Natural killer cell (primary cell): Measurements from ENCODE around the gene TELO2. TPM values are rescaled to one million over a fixed set of nuclear protein-coding genes. Genes with fewer than 3 reads are reported as not detected.

Experiments
- ATAC-seq, 3 donors: fragments of 150-1000 bp in 2 of 3; fragments of 200-7000 bp in 1 of 3; cut with Tn5 transposase; 1 replicate in 1 of 3; 2 replicates in 2 of 3; pipeline ENCODE4 v1.10.0; 2021; ENCODE audit warnings: mild to moderate bottlenecking in 2 of 3, moderate library complexity in 2 of 3
- DNase-seq, 2 donors: peaks; one replicate each; pipeline versions ENCODE4 v3.0.0 to v3.0.0-alpha.2; 2013 to 2021; ENCODE audit warnings: mixed read lengths in 1 of 2
- H3K27ac ChIP-seq: one replicate; pipeline ENCODE4 v1.5.1; 2013; ENCODE audit warnings: mild to moderate bottlenecking, low read length
- H3K27me3 ChIP-seq: one replicate; pipeline ENCODE4 v1.6.1; 2013; ENCODE audit warnings: low read length; ENCODE audit not compliant: control insufficient read depth, insufficient read depth
- H3K36me3 ChIP-seq: one replicate; pipeline ENCODE4 v1.6.1; 2013; ENCODE audit warnings: low read length; ENCODE audit not compliant: control insufficient read depth, insufficient read depth
- H3K4me1 ChIP-seq: one replicate; pipeline ENCODE4 v1.6.1; 2013; ENCODE audit warnings: low read length; ENCODE audit not compliant: control insufficient read depth, insufficient read depth
- H3K4me3 ChIP-seq: one replicate; pipeline ENCODE4 v1.5.1; 2013; ENCODE audit warnings: low read length
- H3K9me3 ChIP-seq: one replicate; pipeline ENCODE4 v1.6.1; 2013; ENCODE audit warnings: low read length; ENCODE audit not compliant: control insufficient read depth, insufficient read depth
- H3K27ac Mint-ChIP-seq, 2 donors: one replicate each; pipeline ENCODE4 v1.8.0; 2022; ENCODE audit warnings: mild to moderate bottlenecking in 2 of 2, mixed read lengths in 2 of 2, moderate library complexity in 1 of 2
- H3K27me3 Mint-ChIP-seq, 2 donors: one replicate each; pipeline ENCODE4 v1.8.0; 2022; ENCODE audit warnings: low read depth in 2 of 2, mixed read lengths in 2 of 2
- H3K36me3 Mint-ChIP-seq: one replicate; pipeline ENCODE4 v1.8.0; 2022; ENCODE audit warnings: mixed read lengths
- H3K4me1 Mint-ChIP-seq, 2 donors: one replicate each; pipeline ENCODE4 v1.8.0; 2022; ENCODE audit warnings: mixed read lengths in 2 of 2
- H3K4me3 Mint-ChIP-seq: one replicate; pipeline ENCODE4 v1.8.0; 2022; ENCODE audit warnings: mild to moderate bottlenecking, moderate library complexity, mixed read lengths
- H3K9me3 Mint-ChIP-seq, 2 donors: one replicate each; pipeline ENCODE4 v1.8.0; 2022; ENCODE audit warnings: mixed read lengths in 2 of 2
- WGBS: methylation state at CpG from one replicate; pipeline ENCODE4 v1.1.7; 2013; ENCODE audit warnings: missing lambda C conversion rate; ENCODE audit not compliant: insufficient coverage; 5-methylcytosine and 5-hydroxymethylcytosine counted together
- intact Hi-C: fragments of 100-400 bp; cut with micrococcal nuclease; formaldehyde crosslinking; loops from one replicate; pipeline ENCODE4 v1.14.2; 2022
- total RNA-seq, 4 donors: library from RNA; stranded (reverse); fragments of 120-200 nt in 1 of 4; gene quantifications; one replicate each; pipeline versions ENCODE4 v1.2.3 to v1.2.4, GENCODE V29; 2013 to 2022
- TF ChIP-seq, protein P1 (sequence below): fragments of 200-600 bp; IDR thresholded peaks from one replicate; pipeline ENCODE4 v1.8.0; 2022; ENCODE audit warnings: antibody characterized with exemption

The TELO2 gene
- total RNA-seq, 3 donors from 2014 or later (not counting 1 experiment from before 2014, with no cell fraction given): 45.5 to 50.0 (median 46.5) TPM

DNA sequence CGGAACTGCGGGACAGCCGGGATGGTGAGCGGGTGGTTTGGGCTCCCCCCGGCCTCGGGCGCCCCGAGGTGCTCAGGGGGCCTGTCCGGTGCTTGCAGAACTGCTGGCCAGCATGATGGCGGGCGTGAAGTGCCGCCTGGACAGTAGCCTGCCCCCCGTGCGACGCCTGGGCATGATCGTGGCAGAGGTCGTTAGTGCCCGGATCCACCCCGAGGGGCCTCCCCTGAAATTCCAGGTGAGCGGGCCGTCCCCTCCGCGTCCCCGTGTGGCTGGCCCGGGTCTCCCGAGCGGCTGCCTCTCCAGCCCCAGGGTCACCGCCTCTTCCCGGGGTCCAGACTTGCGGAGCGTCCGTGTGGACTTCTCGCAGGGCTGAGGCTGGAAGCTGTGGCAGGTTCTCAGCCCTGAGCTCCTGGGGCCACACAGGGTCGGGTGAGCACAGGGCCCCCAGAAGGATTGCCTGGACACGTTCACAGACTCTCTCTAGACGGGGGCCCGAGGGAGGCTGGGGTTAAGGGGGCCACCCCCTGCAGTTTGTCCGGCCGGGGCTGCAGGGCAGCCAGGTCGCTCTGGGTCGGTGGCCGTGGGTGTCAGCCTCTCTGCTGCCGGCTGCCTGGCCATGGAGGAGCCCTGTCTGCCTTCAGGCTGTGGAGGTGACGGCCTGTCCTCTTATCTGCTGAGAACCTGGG, 7.4 kb downstream of the TELO2 start:
- H3K27me3 Mint-ChIP-seq: no peaks in the 10 kb centered on the region
- H3K36me3 Mint-ChIP-seq: no peaks in the 10 kb centered on the region
- H3K27ac Mint-ChIP-seq: no peak overlapping the region
- DNase-seq (no peak), ATAC-seq (no peak)
- no peak overlapping the region for H3K27ac ChIP-seq
- H3K36me3 ChIP-seq: peaks cover 38% of the 10 kb centered on the region
- no peak overlapping the region for H3K4me3 Mint-ChIP-seq
- TF ChIP-seq, protein P1, sequence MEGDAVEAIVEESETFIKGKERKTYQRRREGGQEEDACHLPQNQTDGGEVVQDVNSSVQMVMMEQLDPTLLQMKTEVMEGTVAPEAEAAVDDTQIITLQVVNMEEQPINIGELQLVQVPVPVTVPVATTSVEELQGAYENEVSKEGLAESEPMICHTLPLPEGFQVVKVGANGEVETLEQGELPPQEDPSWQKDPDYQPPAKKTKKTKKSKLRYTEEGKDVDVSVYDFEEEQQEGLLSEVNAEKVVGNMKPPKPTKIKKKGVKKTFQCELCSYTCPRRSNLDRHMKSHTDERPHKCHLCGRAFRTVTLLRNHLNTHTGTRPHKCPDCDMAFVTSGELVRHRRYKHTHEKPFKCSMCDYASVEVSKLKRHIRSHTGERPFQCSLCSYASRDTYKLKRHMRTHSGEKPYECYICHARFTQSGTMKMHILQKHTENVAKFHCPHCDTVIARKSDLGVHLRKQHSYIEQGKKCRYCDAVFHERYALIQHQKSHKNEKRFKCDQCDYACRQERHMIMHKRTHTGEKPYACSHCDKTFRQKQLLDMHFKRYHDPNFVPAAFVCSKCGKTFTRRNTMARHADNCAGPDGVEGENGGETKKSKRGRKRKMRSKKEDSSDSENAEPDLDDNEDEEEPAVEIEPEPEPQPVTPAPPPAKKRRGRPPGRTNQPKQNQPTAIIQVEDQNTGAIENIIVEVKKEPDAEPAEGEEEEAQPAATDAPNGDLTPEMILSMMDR: no peak
- no peak overlapping the region for H3K4me3 ChIP-seq
- WGBS: 97% methylated on average over 44 of the region's 44 CpGs
- no peaks in the 10 kb centered on the region for H3K9me3 Mint-ChIP-seq
- intact Hi-C loops: no loop called here
- no peaks in the 10 kb centered on the region for H3K27me3 ChIP-seq
- H3K4me1 Mint-ChIP-seq: no peaks in the 10 kb centered on the region
- no peaks in the 10 kb centered on the region for H3K9me3 ChIP-seq
- H3K4me1 ChIP-seq: no peaks in the 10 kb centered on the region

DNA sequence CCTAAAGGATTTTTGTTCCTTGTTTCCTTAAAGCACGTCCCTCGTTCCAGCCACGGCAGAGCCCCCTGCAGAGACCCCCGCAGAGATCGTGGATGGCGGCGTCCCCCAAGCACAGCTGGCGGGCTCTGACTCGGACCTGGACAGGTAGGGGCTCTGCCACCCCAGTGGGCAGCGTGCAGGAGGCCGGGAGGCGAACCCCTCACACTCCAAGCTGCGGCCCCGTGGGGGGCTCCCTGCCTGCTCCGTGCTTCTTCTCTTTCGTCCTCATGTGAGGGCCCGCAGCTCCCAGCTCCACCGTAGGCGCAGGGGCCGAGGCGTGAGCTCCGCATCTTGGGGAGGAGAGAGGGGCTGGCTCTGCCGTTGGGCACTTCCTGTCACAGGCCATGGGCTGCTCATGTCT, 8.5 kb downstream of the TELO2 start:
- Mint-ChIP-seq H3K4me3 (no peak overlapping the region), H3K4me1 (no peaks in the 10 kb centered on the region), H3K27me3 (no peaks in the 10 kb centered on the region), H3K27ac (no peak overlapping the region), H3K36me3 (no peaks in the 10 kb centered on the region), H3K9me3 (no peaks in the 10 kb centered on the region)
- WGBS: 98% methylated on average over 23 of the region's 23 CpGs
- Histone ChIP-seq H3K4me1 (no peaks in the 10 kb centered on the region), H3K36me3 (peaks cover 40% of the 10 kb centered on the region), H3K27me3 (no peaks in the 10 kb centered on the region), H3K27ac (no peak overlapping the region), H3K4me3 (no peak overlapping the region), H3K9me3 (no peaks in the 10 kb centered on the region)
- TF ChIP-seq, protein P1: no peak
- intact Hi-C loops: no loop called here
- DNase-seq: no peak
- ATAC-seq: no peak

DNA sequence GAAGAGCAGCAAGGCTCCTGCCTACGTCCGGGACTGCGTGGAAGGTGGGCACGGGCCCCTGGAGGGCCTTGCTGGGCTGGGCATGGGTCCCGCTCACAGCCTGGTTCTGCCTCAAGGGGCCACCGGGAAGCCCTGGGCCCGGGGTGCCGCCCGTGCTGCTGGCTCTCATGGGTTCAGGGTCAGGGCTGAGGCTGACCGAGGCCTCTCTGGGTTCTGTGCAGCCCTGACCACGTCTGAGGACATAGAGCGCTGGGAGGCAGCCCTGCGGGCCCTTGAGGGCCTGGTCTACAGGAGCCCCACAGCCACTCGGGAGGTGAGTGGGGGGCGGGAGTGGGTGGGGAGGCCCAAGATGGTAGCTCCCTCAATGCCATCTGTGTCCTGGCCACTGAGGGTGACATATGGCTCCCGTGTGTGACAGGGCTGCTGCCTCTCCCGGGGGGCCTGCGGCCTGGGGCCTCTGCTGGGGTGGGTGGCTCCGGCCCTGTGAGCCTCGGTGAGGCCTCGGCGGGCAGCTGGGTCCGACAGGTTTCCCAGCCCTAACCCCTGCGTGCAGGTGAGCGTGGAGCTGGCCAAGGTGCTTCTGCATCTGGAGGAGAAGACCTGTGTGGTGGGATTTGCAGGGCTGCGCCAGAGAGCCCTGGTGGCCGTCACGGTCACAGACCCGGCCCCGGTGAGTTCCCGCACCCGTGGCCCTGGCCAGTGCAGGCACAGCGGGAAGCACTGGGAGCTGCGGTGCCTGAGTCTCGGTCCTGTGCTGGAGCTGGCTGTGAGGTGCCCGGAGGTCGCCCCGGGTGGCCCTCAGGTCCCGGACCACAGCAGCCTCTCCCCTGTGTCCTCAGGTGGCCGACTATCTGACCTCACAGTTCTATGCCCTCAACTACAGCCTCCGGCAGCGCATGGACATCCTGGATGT, 9.2 kb downstream of the TELO2 start:
- H3K27ac ChIP-seq: no peak overlapping the region
- TF ChIP-seq, protein P1: no peak
- H3K27me3 Mint-ChIP-seq: no peaks in the 10 kb centered on the region
- DNase-seq: no peak
- H3K4me1 Mint-ChIP-seq: no peaks in the 10 kb centered on the region
- no peak overlapping the region for H3K4me3 ChIP-seq
- no peaks in the 10 kb centered on the region for H3K36me3 Mint-ChIP-seq
- H3K9me3 Mint-ChIP-seq: no peaks in the 10 kb centered on the region
- intact Hi-C loops: no loop called here
- no peaks in the 10 kb centered on the region for H3K27me3 ChIP-seq
- no peak for ATAC-seq
- no peak overlapping the region for H3K27ac Mint-ChIP-seq
- peaks cover 37% of the 10 kb centered on the region for H3K36me3 ChIP-seq
- 95% methylated on average over 42 of the region's 42 CpGs for WGBS
- H3K4me3 Mint-ChIP-seq: no peak overlapping the region
- H3K4me1 ChIP-seq: no peaks in the 10 kb centered on the region
- H3K9me3 ChIP-seq: no peaks in the 10 kb centered on the region
